HG03175 (cell line): ENCODE data around the gene EXOC6.

Experiments used
- ATAC-seq: cut with Tn5 transposase; IDR thresholded peaks from one replicate; pipeline ENCODE4 v1.9.1; 2021; ENCODE audit warnings: mild to moderate bottlenecking, moderate library complexity; ENCODE audit not compliant: unreplicated experiment

EXOC6 gene

DNA sequence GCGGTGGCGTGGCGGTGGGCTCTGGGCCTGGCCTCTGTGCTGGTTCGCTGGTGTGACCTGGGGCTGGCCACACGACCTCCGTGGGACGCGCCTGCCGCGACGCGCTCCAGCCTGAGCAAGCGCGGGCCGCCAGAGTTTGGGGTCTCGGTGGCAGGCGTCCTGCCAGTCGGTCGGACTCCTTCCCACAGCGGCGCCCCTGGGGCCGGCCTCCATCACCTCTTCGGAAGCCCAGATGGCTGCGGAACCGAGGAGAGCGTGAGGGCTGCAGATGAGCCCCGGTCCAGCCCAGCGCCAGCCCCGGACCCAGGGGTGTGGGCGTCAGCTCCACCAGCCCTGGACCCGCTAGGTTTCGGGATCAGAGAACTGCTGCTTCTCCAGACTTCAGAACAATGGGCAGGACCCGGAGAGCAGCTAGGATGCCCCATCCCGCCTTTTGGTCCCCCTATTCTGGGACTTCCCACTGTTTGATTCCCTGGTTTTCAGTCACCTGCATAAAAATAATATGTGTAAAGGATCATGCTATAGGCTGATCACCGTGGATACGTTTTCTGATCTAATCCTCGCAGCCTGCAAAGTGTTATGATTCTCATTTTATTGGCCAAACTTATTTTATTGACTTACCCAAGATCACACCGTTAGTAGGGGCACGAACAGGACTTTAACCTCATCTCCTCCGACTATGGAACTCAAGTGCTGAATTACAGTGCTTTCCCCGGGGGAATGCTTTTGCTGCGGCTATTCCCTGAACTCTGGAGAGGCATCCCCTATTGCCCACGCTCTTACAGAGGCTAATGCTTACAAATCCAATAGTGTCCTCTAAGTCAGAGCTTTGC is 215.0 kb downstream of the EXOC6 start:
- no peak for ATAC-seq

DNA sequence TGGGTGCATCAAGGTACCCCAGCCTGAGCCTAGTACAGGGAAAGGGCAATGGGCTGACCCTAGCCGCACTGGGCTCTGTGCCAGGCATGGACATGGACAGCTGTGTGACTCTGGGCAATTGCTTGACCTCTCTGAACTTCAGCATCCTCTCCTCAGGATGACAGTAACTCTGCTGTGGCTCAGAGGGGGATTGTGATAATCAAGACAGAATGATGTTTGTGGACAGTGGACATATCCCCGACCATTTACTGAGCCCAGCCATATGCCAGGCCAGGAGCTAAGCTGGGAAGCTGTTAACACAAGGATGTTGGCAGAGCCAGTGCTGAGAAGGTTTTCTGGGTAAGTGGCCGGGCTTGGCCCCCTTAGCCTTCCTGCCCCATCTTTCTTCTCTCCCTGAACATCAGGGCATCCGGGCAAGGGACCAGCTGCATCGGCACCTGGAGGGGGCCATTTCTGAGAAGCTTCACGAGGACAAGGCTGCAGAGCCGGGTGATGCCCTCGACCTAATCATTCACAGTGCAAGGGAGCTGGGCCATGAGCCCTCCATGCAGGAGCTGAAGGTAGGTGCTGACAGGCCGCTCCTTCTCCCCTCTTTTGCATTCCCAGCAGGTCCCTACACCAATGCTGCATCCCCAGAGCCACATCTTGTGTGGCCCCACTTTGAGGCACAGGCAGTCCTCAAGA is 215.8 kb downstream of the EXOC6 start:
- no peak for ATAC-seq

DNA sequence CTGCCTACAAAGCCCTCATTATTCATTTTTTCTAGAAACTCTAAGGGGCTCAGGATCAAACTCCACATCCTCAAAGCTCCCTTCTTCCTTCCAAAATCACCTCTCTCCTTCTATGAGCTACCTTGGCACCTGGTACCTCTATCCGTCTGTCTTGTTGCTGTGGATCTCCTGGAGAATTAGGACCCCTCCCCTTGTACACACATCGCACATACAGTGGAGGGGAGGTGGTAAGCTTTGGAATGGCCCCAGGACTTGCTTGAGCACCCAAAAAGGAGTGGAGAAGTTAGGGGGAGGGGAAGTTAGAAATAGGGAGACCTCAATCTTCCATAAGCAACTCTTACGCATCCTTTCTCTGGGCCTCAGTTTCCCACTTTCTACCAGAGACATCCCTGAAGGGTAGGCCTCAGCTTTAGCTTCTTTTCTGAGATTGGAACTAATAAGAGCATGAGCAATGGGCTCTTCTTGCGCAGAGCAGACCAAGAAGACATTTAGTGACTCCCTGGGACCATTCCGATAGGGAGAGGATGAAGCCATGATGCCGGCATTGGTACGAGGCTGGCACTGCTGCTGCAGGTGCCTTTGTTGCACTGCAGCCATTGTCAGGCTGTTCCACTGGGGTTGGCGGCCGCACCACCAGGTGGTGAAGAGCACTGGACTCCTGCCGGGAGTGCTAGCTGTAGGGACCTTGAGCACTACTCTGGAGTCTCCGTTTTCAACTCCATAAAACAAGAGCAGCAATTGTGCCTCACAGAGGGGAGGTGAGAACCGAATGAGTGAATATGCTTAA is 216.7 kb downstream of the EXOC6 start:
- no peak for ATAC-seq

DNA sequence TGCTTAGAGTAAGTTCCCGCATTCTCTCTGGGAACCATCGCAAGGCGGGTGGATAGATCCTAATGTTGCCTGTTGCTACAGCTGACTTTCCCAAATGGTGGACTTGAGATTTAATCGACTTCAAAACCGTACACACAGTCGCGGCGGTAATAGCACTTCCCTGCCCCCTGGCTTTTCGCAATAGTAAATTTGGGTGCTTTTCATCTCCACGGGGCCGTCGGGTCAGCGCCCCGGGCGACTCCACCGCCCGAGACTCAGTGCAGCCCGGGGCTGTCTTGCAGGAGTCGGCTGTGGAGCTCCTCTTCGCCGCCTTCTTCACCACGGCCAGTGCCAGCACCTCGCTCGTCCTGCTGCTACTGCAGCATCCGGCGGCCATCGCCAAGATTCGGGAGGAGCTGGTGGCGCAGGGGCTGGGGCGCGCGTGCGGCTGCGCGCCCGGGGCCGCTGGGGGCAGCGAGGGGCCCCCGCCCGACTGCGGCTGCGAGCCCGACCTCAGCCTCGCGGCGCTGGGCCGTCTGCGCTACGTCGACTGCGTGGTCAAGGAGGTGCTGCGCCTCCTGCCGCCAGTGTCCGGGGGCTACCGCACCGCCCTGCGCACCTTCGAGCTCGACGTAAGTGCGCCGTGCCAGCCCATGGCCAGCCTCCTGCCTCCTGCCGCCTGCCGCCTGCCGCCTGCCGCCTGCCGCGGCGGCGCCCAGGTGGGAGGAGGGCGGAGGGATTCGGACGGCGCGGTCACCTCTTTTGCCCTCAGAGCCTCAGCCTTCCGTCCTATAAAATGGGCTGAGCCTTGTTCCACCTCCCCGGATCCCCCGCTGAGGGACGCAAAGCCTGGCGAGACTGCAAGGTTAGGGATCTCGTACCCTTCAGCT is 217.6 kb downstream of the EXOC6 start:
- no peak for ATAC-seq

DNA sequence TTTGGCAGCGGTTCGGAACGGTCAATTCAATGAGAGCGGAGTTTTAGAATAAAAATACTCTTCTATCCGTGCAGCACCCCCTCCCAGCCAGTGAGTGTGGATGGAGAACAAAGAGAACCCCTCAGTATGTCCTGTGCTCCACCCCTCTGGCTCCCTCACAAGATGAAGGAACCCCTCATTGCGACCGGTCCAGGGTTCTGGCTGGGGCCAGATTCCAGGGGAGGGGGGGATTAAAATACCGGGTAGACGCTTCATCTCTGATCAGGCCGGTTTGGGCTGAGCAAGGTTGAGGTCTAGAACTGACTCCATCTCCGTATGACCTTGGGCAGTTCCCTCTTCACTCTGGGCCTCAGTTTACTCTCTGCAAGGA is 218.2 kb downstream of the EXOC6 start:
- no peak for ATAC-seq

- no peak for ATAC-seq
Observed at GRCh38 chr10:93067443-93068365, 219.4 kb downstream of the EXOC6 start.

GRCh38 chr10:93068411-93069244 is 220.3 kb downstream of the EXOC6 start:
- ATAC-seq, result no peak

DNA sequence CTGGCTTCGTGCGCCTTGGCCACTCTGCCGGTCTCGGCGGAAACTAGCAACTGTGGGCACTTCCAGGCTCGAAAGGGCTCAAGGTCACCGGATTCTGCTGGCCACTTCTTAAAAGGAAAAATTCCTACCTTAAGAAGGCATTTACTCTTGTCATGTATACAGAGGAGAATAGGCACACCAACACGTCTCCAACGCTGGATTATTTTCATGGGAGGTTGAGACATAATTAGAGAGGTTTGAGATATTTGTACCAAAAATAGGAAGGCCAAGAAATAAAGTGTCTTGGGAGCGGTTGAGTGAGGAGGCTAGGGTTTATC is 220.9 kb downstream of the EXOC6 start:
- ATAC-seq, result no peak

DNA sequence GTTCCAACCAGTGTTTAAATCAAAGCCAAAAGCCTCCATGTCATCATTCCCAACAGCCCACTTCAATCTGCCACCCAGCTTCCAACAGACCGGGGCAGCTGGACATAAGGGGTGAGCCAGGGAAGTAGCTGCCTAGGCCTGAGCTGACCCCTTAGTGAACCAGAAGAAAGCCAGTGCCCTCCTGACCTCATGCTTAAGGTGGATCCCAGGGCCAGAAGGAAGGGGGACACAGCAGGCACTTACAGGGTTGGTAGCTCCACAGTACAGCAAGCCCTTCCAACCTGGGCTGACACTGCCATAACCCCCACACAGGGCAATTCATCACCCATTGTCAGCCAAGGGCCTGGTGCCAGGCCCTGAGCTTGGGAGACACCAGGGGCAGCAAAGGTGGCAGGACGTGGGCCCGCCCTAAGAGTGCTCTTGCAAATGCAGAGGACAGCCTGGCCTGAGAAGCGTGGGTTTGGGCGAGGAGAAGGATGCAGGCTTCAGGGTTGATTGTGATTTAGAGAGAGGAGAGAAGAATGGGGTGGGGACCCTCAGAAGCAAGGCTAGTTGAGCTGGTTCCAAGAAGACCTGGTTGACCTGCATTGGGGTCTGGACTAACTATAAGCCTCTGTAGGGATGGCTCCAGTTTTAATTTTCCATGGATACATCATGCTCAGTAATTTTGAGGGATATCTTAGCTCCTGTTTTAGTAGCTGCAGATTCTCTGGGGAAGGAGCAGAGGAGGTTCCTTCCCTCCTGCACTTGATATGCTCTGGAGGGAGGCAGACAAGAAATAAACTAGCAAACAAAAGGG is 222.3 kb downstream of the EXOC6 start:
- no peak for ATAC-seq

DNA sequence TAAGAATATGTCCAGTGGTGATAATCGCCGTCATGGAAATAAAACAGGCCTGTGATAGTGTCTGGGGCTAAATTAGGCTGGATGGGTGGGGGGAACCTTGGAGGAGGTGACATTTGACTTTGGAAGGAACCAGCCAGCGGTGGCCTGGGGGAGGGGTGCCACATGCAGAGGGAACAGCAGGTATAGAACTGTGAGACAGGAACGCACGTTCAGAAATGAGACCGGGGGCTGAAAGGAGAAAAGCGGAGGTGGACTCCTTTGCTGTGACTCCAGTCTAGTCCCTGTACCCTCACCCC is 222.8 kb downstream of the EXOC6 start:
- ATAC-seq, result no peak

- no peak for ATAC-seq
Observed at GRCh38 chr10:93071674-93072224, 223.4 kb downstream of the EXOC6 start.

GRCh38 chr10:93072225-93072712 is 223.9 kb downstream of the EXOC6 start:
- ATAC-seq, result no peak

DNA sequence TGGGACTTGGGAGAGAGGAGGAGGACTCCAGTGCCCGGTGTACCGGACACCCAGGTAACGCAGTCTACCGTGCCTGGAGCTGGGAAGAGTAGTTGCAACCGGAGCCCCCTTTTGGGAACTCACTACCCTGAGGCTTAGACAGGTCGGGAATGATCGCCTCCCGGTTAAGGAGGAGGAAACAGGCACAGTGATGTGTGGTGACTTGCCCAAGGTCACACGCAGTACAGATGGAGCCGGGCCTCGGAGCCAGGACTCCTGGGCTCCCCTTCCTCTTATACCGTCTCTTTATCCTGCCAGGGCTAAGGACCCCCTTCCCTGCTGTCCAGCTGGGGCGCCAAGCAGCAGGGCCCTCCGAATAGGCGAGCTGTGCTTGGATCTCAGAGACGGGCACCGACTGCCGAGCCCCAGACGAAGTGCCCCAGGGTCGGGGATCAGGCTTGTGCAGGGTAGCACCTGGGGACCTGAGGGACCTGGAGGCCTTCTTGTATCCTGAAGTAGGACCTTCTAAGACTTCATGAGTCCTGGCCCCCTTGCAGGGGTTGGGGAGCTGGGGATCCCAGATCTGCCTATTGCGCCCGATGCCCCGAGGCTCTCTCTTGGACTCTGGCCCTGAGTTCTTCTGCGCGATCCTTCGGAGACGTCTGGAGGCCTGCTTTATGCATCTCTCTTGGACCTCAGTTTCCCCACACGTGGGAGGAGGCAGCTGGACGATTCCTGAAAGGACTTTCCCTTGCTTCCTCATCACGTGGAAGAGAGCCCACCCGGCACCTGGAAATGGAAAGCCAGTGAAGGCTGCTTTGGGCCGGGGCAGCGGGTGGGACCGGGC is 224.6 kb downstream of the EXOC6 start:
- ATAC-seq, result no peak

GRCh38 chr10:93073539-93074146 is 225.3 kb downstream of the EXOC6 start, which contains the start of gene CYP26A1:
CYP26A1 (plus strand) TSS chr10:93073893; CDS start chr10:93073935, 42 bp downstream.
- no peak for ATAC-seq

- ATAC-seq, result no peak
Observed at GRCh38 chr10:93074147-93074596, 225.9 kb downstream of the EXOC6 start.

- ATAC-seq, result no peak
Observed at GRCh38 chr10:93074597-93075368, 226.5 kb downstream of the EXOC6 start.
